NCI-H1436 (cell line): ENCODE data around the gene CNDP2.
A peak's percentile ranks its signal among the peaks of the same experiment; 100 is the strongest.

Experiments used
- DNase-seq: peaks from one replicate; lab custom pipeline; 2025; lab: John Stamatoyannopoulos, UW

CNDP2 gene

GRCh38 chr18:74473976-74474640 is 22.1 kb upstream of the CNDP2 start:
- DNase-seq, result no peak

DNA sequence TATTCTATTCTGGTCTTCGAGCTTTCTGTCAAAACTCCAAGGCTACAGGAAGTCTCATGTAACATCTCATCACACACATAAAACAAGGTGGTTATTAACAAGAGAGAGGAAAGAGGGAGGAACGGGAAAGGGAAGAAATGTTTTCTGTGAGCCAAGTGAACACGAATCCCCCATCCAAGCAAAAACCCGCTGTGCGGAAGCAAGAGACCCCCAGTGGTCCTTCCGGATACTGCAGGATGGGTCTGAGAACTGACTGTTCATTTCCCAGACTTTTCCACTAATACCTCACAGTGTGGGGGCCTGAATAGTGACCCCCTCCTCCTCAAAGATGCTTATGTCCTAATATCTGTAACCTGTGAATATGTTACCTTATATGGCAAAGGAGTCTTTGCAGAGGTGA is 20.0 kb upstream of the CNDP2 start:
- no peak for DNase-seq

- DNase-seq, result no peak
Measured at GRCh38 chr18:74477771-74478170, 18.4 kb upstream of the CNDP2 start.

DNA sequence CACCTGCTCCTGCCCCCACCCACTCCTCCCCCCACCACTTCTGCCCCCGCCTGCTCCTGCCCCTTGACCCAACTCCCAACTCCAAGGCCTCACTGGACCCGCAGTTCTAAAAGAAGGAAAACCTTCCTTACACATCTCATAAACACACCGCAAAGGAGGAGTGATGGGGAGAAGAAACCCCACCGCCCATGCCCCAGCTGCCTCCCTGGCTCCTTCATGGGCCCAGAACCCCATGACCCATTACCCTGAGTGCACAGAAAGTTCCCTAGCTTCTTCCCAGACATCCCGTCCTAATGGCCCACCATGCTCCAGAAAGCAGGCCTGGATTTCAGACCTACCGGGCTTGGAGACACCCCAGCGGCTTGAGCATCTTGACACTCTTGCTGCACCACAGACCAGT is 17.8 kb upstream of the CNDP2 start:
- no peak for DNase-seq

DNA sequence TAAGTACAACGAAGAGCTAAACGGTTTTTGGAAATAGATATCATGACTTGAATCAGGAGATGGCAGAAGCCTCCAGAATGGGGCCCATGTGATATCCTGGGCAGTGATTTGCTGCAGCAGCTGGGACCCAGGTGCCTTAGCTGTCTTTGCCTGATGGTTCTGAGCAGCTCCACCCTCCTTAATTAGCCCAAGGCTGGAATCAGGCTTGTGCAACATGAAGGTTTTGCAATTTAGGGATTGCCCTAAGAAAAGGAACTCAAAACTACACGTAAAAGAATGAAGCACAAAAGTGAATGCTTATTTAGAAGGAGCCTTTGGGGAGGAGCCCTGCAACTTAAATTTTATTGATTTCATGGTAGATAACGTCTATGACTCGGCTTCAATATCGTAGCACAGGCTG is 17.3 kb upstream of the CNDP2 start:
- no peak for DNase-seq

GRCh38 chr18:74479486-74480148 is 16.5 kb upstream of the CNDP2 start:
- no peak for DNase-seq

GRCh38 chr18:74480149-74480651 is 16.0 kb upstream of the CNDP2 start:
- no peak for DNase-seq

GRCh38 chr18:74482697-74483096 is 13.5 kb upstream of the CNDP2 start:
- no peak for DNase-seq

DNA sequence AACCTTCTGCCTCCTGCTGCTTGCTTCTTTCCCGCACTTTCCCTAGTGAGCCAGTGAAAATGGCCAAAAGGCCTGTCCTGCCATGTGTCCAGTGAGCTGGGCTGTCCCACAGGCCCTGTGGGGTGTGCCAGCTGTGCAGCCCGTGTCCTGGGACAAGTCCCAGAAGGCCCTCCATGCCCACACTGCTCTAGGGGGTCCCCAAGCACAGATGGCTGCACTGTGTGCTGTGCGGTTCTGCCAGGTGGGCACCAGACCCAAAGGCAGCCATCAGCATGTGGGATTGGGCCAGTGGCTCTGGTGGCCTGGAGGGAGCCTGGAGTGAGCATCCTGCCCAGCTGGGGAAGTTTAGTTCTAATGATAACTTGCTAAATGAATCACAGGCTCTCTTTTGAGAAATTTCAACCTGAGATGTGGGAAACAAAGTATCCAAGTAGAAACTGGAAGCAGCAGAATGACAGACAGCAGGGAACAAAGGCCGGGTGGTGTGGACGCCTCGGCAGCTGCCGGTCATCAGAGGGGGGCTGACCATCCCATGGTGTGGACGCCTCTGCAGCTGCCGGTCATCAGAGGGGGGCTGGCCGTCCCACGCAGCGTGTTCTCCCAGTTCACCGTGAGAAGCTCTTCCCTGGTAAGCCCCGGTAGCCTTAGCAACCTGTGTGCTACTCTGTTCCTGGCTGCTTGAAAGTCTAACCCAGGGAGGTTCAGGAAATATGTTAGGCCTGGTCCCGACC is 9.9 kb upstream of the CNDP2 start:
- no peak for DNase-seq

- no peak for DNase-seq
Measured at GRCh38 chr18:74488354-74488753, 7.8 kb upstream of the CNDP2 start.

GRCh38 chr18:74488864-74489263 is 7.3 kb upstream of the CNDP2 start:
- DNase-seq, result no peak

DNA sequence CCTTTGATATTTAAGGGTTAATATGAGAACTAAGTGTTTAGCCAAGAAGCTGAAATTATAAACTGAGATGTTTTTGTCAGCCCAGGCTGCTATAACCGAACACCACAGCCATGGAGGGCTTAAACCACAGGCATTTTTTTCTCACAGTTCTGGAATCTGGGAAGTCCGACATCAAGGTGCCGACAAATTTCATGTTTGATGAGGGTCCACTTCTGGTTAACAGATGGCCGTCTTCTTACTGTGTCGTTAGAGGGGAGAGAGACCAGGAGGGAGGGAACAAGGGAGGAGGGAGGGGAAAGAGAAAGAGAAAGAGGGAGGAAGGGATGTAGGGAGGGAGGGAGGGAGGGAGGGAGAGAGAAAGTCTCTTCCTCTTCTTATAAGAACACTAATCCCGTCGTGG is 6.5 kb upstream of the CNDP2 start:
- no peak for DNase-seq

GRCh38 chr18:74492259-74492658 is 3.9 kb upstream of the CNDP2 start:
- no peak for DNase-seq

- DNase-seq, result peak; percentile 49
Measured at GRCh38 chr18:74493689-74494088, 2.5 kb upstream of the CNDP2 start.

- no peak for DNase-seq
Measured at GRCh38 chr18:74494514-74494913, 1.6 kb upstream of the CNDP2 start.

GRCh38 chr18:74496508-74497323 is 553 bp downstream of the CNDP2 start:
- peak; percentile 30 for DNase-seq

- DNase-seq, result no peak
Measured at GRCh38 chr18:74497324-74497676, 1.1 kb downstream of the CNDP2 start.

GRCh38 chr18:74497778-74498177 is 1.6 kb downstream of the CNDP2 start:
- DNase-seq, result no peak

DNA sequence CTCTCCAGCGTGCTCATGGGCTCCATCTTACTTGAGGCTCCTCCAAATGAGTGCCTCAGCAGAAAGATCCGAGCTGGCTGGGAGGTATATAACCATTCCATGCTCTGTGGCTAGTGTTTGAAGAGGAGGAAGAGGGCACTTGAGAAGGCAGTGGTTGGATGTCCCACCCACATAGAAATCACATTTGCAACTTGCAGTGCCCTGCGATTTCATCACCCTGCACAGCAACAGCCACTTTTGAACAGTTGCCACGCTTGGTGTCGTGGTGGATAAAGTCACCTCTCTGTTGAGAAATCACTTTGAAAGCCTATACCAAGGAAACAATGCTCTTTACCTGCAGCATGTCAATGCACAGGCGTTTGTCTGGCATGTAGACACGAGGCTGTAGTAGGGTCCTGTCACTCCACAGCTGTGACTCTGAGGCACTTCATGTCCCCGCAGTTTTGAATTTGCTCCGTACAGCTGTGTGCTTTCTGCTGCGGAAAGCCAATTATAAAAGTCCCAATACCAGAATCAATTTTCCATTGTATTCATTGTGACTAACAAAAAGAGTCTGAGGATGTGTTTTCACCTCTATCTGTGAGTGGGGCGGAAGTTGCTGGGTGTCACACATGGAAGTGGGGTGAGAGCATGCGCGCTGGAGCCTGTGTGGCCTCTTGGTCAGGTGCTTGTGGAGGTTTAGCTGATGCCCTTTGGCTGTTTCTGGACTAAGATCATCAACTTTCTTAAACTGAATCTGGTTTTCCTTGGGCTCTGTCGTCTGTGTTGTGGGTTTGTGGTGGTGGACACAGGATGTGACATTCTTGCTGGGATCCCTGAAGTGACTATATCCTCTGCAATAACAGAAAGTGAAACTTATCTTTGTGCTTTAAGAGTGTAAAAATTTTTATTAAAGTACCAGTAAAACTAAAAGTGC is 2.8 kb downstream of the CNDP2 start:
- DNase-seq, result no peak

DNA sequence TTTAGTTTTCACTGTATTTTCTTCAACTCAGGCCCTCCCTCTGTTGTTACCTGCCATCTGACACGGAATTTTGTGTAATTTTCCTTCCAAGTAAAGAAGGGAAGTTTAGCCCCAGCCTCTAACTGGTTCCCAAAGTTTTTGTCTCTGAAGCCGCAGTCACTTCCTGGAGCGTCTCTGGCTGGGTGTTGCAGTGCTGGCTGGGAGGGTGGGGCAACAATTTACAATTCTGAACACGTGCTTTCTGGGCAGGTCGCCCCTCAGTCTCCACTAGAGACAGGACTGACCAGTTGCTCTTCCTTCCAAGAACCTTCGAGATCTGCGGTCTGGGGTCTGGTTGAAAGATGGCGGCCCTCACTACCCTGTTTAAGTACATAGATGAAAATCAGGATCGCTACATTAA is 3.5 kb downstream of the CNDP2 start:
- DNase-seq, result no peak

GRCh38 chr18:74500372-74500771 is 4.2 kb downstream of the CNDP2 start:
- DNase-seq, result no peak
